ENCODE measurements around the gene RLN3. TPM values are rescaled to one million over a fixed set of nuclear protein-coding genes. Genes with fewer than 3 reads are reported as not detected.

Gene RLN3
- total RNA-seq, 1 experiment from 2014 or later = not detected

- no peak for DNase-seq (ENCODE audit: low read depth)
Observed at GRCh38 chr19:14054099-14054498, 26.2 kb downstream of the RLN3 start.

DNA sequence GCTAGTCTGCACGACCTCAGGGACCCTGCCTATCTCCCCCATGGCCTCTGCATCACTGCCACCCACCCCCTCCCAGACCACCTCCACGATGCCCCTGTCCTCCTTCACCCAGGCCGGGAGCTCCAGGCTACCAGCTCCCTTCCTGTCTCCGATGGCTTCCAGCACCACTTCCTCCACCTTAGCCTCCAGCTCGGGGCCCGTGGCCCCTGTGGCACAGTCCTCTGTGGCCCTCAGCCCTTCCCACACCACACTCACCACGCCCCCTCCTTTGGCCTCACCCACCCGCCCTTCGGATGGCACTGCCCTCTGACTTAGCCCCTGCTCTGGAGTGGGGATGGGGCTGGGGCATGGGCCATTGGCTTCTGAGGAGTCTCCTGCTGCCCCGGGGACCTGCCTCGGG, 26.8 kb downstream of the RLN3 start:
- no peak for DNase-seq (ENCODE audit: low read depth)

- no peak for DNase-seq (ENCODE audit: low read depth)
Observed at GRCh38 chr19:14055396-14055795, 27.4 kb downstream of the RLN3 start.

GRCh38 chr19:14056069-14056666, 28.2 kb downstream of the RLN3 start:
- no peak for DNase-seq (ENCODE audit: low read depth)

DNA sequence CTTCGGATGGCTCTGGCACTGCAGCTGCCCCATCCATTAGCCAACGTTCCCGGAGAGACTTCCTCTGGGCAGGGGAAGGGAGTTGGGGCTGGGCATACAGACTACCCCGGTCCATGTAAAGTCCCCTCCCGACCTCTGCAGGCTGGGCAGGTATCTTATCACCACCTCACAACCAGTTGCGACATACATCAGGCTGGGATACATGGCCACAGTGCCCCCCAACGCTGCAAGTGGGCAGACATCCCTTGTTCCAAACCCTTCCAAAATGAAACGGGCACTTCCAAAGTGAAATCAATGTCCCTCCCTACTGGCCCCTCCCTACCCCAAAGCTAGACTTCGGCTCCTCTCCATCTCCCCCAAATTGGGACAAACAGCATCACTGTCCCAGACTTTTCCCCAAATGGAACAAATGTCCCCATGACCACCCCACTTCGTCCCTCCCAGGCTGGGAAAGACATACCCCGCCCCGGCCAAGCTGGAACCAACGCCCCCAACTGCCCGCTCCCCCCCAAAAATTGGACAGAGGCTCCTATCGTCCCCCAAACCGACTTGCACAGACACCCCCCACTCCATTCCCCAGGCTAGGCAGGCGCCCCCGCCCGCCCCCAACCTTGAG, 28.9 kb downstream of the RLN3 start:
- DNase-seq (ENCODE audit: low read depth) = no peak

GRCh38 chr19:14058182-14059092, 30.5 kb downstream of the RLN3 start:
- DNase-seq (ENCODE audit: low read depth) = no peak

GRCh38 chr19:14059093-14059480, 31.1 kb downstream of the RLN3 start:
- DNase-seq (ENCODE audit: low read depth) = no peak

GRCh38 chr19:14059652-14060155, 31.8 kb downstream of the RLN3 start:
- DNase-seq (ENCODE audit: low read depth) = no peak

DNA sequence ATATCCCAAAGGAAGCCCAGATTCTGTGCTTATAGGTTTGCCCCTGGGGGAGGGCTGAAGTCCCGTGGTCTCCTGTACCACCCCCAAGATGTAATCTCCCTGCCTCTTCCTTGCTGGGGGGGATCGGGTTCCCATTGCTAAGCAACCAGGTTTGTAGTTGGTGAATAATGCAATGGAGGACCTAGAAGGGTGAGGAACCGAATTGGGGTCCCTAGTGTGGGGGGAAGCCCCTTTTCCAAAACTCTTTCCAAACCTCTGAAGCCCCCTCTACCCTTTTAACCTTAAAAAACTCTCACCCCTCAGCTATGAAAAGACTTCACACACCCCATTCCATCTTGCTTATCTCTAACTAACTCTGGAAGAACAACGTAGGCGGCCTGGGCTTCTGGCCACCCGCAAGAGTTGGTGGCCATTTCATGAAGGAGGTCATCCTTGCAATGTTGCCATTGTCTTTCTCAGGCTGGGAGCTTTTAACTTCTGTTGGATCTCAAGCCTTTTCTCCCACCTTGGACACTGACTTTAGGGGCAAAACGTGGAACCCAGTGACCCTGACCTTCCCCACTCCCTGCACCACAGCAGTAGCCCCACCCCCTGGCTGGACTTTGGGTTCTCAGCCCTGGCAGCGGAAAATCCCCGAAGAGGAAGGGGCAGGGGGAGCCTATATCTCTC, 33.3 kb downstream of the RLN3 start:
- no peak for DNase-seq (ENCODE audit: low read depth)

DNA sequence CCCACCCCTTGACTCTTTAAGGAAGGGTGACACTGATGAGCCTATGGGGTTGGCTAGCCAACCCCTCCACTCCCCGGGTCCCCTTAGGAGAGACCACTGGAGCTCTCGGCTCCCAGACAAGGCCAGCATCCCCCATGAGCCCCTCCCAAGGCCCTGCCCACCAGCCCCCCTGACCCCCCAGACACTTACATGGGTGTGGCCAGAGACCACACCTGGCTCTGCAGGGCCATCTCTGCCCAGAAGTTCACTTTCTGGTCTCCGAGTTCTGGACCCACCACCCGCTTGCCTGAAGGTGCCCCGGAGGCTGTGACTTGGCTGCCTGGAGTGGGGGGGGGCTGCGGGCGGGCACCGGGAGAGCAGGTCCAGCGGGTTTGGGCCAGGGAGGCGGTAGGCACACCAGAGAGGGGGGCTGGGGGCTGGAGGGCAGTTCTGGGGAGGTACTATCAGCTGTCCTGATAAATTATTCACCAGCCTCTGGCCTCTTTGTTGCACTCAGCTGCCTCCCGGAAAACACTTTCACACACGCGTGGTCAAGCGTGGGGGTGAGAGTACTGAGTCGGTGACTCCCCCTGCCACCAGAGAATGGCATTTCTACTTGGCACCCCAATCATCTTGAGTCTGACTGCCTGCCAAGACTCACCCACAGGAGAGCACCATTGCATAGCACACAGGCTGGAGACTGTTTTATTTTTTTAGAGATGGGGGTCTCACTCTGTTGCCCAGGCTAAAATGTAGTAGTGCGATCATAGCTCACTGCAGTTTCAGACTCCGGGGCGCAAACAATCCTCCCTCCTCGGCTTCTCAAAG, 34.0 kb downstream of the RLN3 start, which contains the start of gene PALM3:
Gene PALM3 (minus strand): TSS at position 326 of the 807 bp plus-strand sequence. CDS start 96 bp downstream, at position 230.
- DNase-seq (ENCODE audit: low read depth) = no peak

DNA sequence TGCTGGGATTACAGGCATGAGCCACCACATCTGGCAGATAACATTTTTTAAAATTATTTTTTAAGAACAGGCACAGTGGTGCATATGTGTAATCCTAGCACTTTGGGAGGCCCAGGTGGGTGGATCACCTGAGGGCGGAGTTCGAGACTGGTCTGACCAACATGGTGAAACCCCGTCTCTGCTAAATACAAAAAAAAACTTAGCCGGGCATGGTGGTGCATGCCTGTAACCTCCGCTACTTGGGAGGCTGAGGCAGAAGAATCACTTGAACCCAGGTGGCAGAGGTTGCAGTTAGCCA, 34.6 kb downstream of the RLN3 start:
- no peak for DNase-seq (ENCODE audit: low read depth)

DNA sequence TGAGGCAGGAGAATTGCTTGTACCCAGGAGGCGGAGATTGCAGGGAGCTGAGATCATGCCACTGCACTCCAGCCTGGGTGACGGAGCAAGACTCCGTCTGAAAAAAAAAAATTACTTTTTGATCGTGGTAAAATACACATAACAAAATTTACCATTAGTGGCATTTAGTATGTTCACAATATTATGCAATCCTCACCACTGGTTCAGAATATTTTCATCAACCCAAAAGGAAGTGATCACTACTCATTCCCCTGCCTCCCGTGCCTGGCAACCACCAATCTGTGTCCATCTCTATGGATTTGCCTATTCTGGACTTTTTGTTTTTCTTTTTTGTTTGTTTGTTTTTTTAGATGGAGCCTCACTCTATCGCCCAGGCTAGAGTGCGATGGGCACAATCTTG, 35.2 kb downstream of the RLN3 start:
- no peak for DNase-seq (ENCODE audit: low read depth)

DNA sequence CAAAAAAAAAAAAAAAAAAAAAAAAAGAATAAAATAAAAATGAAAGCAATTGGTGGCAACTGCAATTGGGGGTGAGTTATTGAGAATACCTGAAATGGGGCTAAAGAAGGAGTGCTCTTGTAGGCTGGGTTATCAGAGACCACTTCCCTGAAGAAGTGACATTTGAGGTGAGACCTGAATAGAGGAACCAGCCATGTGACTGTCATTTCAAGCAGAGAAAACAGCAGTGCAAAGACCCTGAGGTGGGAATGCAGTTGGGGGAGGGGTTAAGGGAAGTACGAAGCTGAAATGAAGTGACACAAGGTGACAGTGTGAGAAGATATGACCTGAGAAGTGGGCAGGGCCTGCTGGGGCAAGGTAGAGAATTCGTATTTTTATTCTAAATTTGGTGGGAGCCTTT, 38.2 kb downstream of the RLN3 start:
- DNase-seq (ENCODE audit: low read depth) = no peak

- no peak for DNase-seq (ENCODE audit: low read depth)
Observed at GRCh38 chr19:14070268-14071050, 42.5 kb downstream of the RLN3 start.

GRCh38 chr19:14072535-14073260, 44.8 kb downstream of the RLN3 start, which contains the start of gene MISP3:
MISP3 (plus strand) TSS chr19:14072786; CDS start chr19:14073310, 524 bp downstream.
- DNase-seq (ENCODE audit: low read depth) = no peak

- DNase-seq (ENCODE audit: low read depth) = peak; percentile 61
Observed at GRCh38 chr19:14073261-14073924, 45.4 kb downstream of the RLN3 start.

DNA sequence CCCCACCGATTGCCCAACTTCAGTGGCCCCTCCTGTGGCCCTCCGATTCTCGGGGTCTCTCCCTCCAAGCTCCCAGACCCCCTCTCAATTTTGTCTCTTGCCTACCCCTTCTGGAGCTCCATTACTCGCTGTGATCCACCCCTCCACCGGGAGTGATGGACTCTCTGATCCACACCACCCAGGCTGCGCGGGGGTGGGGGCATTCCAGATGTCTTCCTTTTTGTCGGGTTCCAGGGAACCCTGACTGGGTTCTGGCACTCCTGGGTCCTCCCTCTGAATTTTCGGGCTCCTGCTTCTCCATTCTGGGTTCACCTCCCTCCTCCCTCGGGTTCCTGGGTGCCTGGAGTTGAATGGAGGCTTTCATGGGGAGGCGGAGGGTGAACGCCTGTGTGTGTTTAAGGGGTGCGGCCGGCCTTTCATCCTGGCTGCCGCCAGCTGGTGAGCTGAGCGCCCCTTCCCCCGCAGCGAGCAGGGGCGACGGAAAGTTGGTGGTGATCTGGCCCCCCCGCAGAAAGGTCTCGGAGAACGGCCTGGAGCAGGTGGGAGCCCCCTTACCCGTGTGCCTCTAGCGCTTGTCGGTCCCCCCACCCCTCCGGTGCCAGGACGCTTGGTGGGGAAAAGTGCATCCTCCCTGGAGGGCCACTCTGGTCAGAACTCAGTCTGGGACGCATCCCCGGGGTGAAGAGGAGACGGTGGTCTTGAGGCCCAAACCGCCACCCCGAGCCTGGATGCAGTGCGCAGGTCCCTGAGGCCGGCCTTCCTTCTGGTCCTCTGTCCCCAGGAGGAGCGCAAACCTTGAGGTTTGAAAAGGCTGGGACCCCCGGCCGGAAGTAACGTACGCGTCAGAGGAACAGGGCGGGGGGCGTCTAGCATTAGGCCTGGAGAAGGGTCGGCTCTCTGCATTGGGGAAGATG, 46.2 kb downstream of the RLN3 start:
- DNase-seq (ENCODE audit: low read depth) = no peak

DNA sequence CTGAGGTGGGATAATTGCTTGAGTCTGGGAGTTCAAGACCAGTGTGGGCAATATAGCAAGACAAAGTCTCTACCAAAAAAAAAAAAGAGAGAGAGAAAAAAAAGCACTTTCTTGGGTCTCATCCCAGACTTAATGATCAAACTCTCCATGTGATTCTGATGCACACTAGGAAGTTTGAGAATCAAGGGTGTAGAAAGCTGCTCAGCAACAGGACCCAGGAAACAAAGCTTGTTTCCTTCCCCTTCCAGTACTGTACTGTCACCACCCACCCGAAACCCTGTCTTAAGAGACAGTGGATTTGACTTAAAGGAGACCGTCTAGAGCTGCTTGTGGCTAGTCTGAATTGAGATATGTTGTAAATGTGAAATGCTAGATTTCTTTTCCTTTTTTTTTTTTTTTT, 50.5 kb downstream of the RLN3 start:
- no peak for DNase-seq (ENCODE audit: low read depth)

All from LHCN-M2 (cell line).